HEK293 (cell line): ENCODE data around the gene CNGA2.

Experiments
- CTCF ChIA-PET: fragments of 350-600 bp; formaldehyde crosslinking; extraction: SDS; loops from one replicate; lab custom pipeline; 2021; ENCODE audit warnings: antibody characterized with exemption; lab: Yijun Ruan, JAX
- POLR2A ChIA-PET: fragments of 300-600 bp; formaldehyde crosslinking; extraction: SDS; loops from one replicate; lab custom pipeline; 2020; ENCODE audit warnings: antibody characterized with exemption, inconsistent platforms; lab: Yijun Ruan, JAX
- H3K27ac ChIP-seq: fragments of 200-500 bp; sonication (Bioruptor generic); 2 replicates; pipeline ENCODE4 v1.5.1; 2014; ENCODE audit warnings: low read depth, low read length, control low read depth, inconsistent platforms; ENCODE audit errors: extremely low read depth
- H3K36me3 ChIP-seq, 2 experiments: fragments of 200-500 bp in 1 of 2; sonication (Bioruptor generic) in 1 of 2; 1 replicate in 1 of 2; 2 replicates in 1 of 2; pipeline ENCODE4 v1.5.1; 2014 to 2017; ENCODE audit warnings: inconsistent platforms in 2 of 2, low read length in 2 of 2; ENCODE audit not compliant: control insufficient read depth in 2 of 2, insufficient read depth in 1 of 2
- H3K4me1 ChIP-seq: fragments of 200-500 bp; sonication (Bioruptor generic); 2 replicates; pipeline ENCODE4 v1.5.1; 2014; ENCODE audit warnings: mild to moderate bottlenecking, low read length, inconsistent platforms; ENCODE audit not compliant: control insufficient read depth, insufficient read depth
- H3K4me3 ChIP-seq: 2 replicates; pipeline ENCODE4 v1.5.1; 2011; ENCODE audit warnings: low read depth, mild to moderate bottlenecking, control low read depth, low read length, moderate library complexity
- H3K9me3 ChIP-seq: fragments of 200-500 bp; sonication (Bioruptor generic); 2 replicates; pipeline ENCODE4 v1.5.1; 2014; ENCODE audit warnings: low read depth, low read length, inconsistent platforms; ENCODE audit not compliant: control insufficient read depth, insufficient read depth
- GLIS1 ChIP-seq: fragments of 450-650 bp; formaldehyde crosslinking; IDR thresholded peaks from 2 replicates; pipeline ENCODE4 v1.5.1; 2016; ENCODE audit warnings: missing biosample characterization, missing genetic modification characterization
- HOXD13 ChIP-seq: sonication (generic); formaldehyde crosslinking; IDR thresholded peaks from 2 replicates; pipeline ENCODE4 v1.8.0; 2022; ENCODE audit warnings: missing genetic modification reagents, borderline replicate concordance
- ZNF112 ChIP-seq: fragments of 450-650 bp; formaldehyde crosslinking; IDR thresholded peaks from 2 replicates; pipeline ENCODE4 v1.5.0; 2017; ENCODE audit warnings: missing biosample characterization, missing genetic modification characterization
- ZNF19 ChIP-seq: fragments of 450-650 bp; formaldehyde crosslinking; IDR thresholded peaks from 2 replicates; pipeline ENCODE4; 2016; ENCODE audit warnings: missing biosample characterization, missing genetic modification characterization, low read depth
- ZNF248 ChIP-seq: fragments of 450-650 bp; formaldehyde crosslinking; IDR thresholded peaks from 2 replicates; pipeline ENCODE4 v1.5.1; 2017; ENCODE audit warnings: missing biosample characterization, missing genetic modification characterization
- ZNF324 ChIP-seq: fragments of 450-650 bp; formaldehyde crosslinking; IDR thresholded peaks from 2 replicates; pipeline ENCODE4 v1.5.1; 2016; ENCODE audit warnings: missing biosample characterization, missing genetic modification characterization
- ZNF529 ChIP-seq: fragments of 450-650 bp; formaldehyde crosslinking; IDR thresholded peaks from 2 replicates; pipeline ENCODE4 v1.5.1; 2017; ENCODE audit warnings: missing genetic modification characterization, missing biosample characterization; ENCODE audit not compliant: insufficient replicate concordance
- ZNF707 ChIP-seq: fragments of 450-650 bp; formaldehyde crosslinking; IDR thresholded peaks from 2 replicates; pipeline ENCODE4 v1.5.1; 2016; ENCODE audit warnings: missing biosample characterization, missing genetic modification characterization
- ZNF830 ChIP-seq: fragments of 450-650 bp; IDR thresholded peaks from 2 replicates; pipeline ENCODE4 v1.5.0; 2018; ENCODE audit warnings: missing biosample characterization, missing genetic modification characterization, low read depth, mild to moderate bottlenecking, moderate library complexity
- TF ChIP-seq, protein P1 (sequence below): fragments of 450-650 bp; formaldehyde crosslinking; IDR thresholded peaks from 2 replicates; pipeline ENCODE4 v1.5.1; 2016; ENCODE audit warnings: missing biosample characterization, missing genetic modification characterization
- TF ChIP-seq, protein P2 (sequence below): fragments of 450-650 bp; IDR thresholded peaks from 2 replicates; pipeline ENCODE4 v1.5.1; 2018; ENCODE audit warnings: missing biosample characterization, mild to moderate bottlenecking, missing genetic modification characterization
- TF ChIP-seq, protein P3 (sequence below): fragments of 450-650 bp; formaldehyde crosslinking; IDR thresholded peaks from 2 replicates; pipeline ENCODE4 v1.5.1; 2016; ENCODE audit warnings: missing biosample characterization, missing genetic modification characterization
- TF ChIP-seq, protein P4 (sequence below): fragments of 450-650 bp; formaldehyde crosslinking; IDR thresholded peaks from 2 replicates; pipeline ENCODE4 v1.5.1; 2016; ENCODE audit warnings: missing biosample characterization, missing genetic modification characterization
- TF ChIP-seq, protein P5 (sequence below): fragments of 450-650 bp; formaldehyde crosslinking; IDR thresholded peaks from 2 replicates; pipeline ENCODE4 v1.5.1; 2017; ENCODE audit warnings: missing biosample characterization, missing genetic modification characterization

CNGA2 gene

DNA sequence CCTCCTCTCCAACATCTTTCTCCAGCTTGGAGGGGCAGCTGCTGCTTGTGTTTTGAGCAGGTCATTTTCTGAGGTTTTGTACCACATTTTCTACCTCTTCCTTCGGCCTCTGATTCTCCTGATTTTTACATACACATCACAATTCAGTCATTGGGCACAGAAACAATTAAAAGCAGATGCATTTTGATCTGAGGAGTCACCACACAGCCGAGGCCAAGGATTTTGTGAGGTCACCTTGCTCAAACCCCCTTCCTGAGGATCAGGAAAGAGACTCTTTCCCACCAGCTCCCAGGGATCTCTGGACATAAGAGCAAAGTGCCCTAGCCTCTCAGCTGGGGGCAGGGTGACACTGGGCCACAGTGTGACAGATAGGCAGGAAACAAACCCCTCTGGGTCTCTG, 24.1 kb upstream of the CNGA2 start:
- TF ChIP-seq ZNF112 (no peak), HOXD13 (CRISPR knock-in tag) (no peak)
- TF ChIP-seq, protein P1, sequence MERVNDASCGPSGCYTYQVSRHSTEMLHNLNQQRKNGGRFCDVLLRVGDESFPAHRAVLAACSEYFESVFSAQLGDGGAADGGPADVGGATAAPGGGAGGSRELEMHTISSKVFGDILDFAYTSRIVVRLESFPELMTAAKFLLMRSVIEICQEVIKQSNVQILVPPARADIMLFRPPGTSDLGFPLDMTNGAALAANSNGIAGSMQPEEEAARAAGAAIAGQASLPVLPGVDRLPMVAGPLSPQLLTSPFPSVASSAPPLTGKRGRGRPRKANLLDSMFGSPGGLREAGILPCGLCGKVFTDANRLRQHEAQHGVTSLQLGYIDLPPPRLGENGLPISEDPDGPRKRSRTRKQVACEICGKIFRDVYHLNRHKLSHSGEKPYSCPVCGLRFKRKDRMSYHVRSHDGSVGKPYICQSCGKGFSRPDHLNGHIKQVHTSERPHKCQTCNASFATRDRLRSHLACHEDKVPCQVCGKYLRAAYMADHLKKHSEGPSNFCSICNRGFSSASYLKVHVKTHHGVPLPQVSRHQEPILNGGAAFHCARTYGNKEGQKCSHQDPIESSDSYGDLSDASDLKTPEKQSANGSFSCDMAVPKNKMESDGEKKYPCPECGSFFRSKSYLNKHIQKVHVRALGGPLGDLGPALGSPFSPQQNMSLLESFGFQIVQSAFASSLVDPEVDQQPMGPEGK (tag by site-specific recombination), result no peak
- ChIA-PET POLR2A (no interaction called here), CTCF (interaction anchor here (0.6 kb wide), 1 partner anchor 100 kb away, joined by 5 read pairs; no protein-coding TSS in a partner anchor)

DNA sequence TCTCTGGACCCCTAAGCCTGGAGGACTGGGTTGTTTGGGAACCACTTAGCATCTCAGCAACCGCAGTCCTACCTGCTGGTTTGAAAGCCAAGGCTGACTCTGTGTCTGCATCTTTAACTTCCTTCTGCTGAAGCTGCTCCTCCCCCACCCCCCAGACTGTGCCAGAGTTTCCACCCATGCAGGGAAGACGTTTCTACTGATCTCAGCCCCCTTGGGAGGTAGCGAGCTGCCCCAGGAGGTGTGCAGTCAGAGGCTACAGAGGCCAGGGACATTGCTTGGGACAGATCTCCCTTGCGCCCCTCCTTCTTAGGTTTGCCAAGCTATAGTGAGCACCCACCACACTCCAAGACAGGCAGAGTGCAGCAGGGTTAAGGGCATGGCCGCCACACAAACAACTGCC, 23.4 kb upstream of the CNGA2 start:
- TF ChIP-seq ZNF248 (tag by site-specific recombination), result no peak
- TF ChIP-seq GLIS1 (tag by site-specific recombination), result 0 out of 2 replicates have a peak, but pooled peaks have one; percentile 25
- Histone ChIP-seq H3K9me3 (no peaks in the 10 kb centered on the region), H3K4me1 (no peaks in the 10 kb centered on the region), H3K36me3 (no peaks in the 10 kb centered on the region), H3K27ac (no peak overlapping the region), H3K4me3 (no peak overlapping the region)
- CTCF ChIA-PET, result interaction anchor here (0.6 to 0.7 kb wide), 2 partner anchors 225 to 627 kb away, joined by 3 read pairs; no protein-coding TSS in a partner anchor
- POLR2A ChIA-PET, result no interaction called here

More for the DNA sequence above, 24.1 kb upstream of the CNGA2 start:
- Histone ChIP-seq H3K4me1 (no peaks in the 10 kb centered on the region), H3K27ac (no peak overlapping the region), H3K9me3 (no peaks in the 10 kb centered on the region), H3K36me3 (no peaks in the 10 kb centered on the region), H3K4me3 (no peak overlapping the region)

DNA sequence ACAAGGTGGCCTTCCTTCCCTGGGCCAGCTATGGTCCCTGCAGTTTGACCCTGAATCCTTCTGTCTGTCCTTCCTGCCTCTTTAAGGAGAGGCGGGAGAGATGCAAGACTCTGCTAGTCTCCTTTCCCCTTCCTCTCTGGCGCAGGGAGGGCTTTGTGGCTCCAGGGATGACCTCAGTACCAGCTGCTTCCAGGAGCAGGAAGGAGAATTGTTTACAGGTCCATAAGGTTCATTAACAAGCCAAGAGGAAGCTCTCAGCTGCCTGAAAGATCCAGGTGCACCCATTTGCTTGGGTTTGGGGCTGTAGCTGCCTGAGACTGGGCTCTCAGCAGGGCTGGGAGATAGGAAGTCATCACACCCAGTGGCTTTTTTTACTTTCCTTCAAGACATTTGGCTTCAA, 22.8 kb upstream of the CNGA2 start:
- TF ChIP-seq ZNF529 (tag by site-specific recombination) (no peak), ZNF707 (tag by site-specific recombination) (no peak), ZNF19 (tag by site-specific recombination) (no peak), ZNF830 (tag by site-specific recombination) (no peak)
- TF ChIP-seq, protein P2, sequence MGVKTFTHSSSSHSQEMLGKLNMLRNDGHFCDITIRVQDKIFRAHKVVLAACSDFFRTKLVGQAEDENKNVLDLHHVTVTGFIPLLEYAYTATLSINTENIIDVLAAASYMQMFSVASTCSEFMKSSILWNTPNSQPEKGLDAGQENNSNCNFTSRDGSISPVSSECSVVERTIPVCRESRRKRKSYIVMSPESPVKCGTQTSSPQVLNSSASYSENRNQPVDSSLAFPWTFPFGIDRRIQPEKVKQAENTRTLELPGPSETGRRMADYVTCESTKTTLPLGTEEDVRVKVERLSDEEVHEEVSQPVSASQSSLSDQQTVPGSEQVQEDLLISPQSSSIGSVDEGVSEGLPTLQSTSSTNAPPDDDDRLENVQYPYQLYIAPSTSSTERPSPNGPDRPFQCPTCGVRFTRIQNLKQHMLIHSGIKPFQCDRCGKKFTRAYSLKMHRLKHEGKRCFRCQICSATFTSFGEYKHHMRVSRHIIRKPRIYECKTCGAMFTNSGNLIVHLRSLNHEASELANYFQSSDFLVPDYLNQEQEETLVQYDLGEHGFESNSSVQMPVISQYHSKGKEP, result no peak
- TF ChIP-seq, protein P3, sequence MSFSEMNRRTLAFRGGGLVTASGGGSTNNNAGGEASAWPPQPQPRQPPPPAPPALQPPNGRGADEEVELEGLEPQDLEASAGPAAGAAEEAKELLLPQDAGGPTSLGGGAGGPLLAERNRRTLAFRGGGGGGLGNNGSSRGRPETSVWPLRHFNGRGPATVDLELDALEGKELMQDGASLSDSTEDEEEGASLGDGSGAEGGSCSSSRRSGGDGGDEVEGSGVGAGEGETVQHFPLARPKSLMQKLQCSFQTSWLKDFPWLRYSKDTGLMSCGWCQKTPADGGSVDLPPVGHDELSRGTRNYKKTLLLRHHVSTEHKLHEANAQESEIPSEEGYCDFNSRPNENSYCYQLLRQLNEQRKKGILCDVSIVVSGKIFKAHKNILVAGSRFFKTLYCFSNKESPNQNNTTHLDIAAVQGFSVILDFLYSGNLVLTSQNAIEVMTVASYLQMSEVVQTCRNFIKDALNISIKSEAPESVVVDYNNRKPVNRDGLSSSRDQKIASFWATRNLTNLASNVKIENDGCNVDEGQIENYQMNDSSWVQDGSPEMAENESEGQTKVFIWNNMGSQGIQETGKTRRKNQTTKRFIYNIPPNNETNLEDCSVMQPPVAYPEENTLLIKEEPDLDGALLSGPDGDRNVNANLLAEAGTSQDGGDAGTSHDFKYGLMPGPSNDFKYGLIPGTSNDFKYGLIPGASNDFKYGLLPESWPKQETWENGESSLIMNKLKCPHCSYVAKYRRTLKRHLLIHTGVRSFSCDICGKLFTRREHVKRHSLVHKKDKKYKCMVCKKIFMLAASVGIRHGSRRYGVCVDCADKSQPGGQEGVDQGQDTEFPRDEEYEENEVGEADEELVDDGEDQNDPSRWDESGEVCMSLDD (tag by site-specific recombination), result no peak
- TF ChIP-seq, all 188 proteins: peak for 0
- no peaks in the 10 kb centered on the region for H3K9me3 ChIP-seq
- ChIA-PET POLR2A (no interaction called here), CTCF (interaction anchor here (0.6 to 1.2 kb wide), 5 partner anchors 15 to 921 kb away, joined by 3 to 6 read pairs (median 3); no protein-coding TSS in a partner anchor)
- H3K27ac ChIP-seq, result no peak overlapping the region
- H3K36me3 ChIP-seq, result no peaks in the 10 kb centered on the region
- no peaks in the 10 kb centered on the region for H3K4me1 ChIP-seq
- no peak overlapping the region for H3K4me3 ChIP-seq

DNA sequence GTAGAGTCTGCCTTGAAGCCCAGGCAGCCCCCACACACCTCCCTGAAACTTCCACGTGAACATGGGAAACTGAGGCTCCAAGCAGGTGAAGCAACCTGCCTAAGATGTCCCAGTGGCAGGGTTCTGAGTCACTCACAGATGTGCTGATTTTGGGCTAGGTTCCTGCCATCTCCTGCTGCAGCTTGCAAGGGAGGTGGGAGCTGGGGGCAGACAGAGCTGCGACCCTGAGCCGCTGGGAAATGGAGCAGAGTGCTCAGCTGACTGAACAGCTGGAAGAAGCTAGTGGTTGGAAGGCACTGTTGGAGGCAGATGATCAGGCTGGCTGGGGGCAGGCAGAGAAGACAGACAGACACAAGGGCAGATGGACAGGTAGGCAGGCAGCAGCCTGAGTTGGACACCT, 22.3 kb upstream of the CNGA2 start:
- no peaks in the 10 kb centered on the region for H3K4me1 ChIP-seq
- no peak overlapping the region for H3K4me3 ChIP-seq
- no peaks in the 10 kb centered on the region for H3K9me3 ChIP-seq
- CTCF ChIA-PET, result interaction anchor here (0.6 to 1.2 kb wide), 6 partner anchors 15 to 923 kb away, joined by 3 to 6 read pairs (median 4); no protein-coding TSS in a partner anchor
- no peaks in the 10 kb centered on the region for H3K36me3 ChIP-seq
- no peak overlapping the region for H3K27ac ChIP-seq
- POLR2A ChIA-PET, result no interaction called here
- no peak for TF ChIP-seq ZNF324 (tag by site-specific recombination)
- TF ChIP-seq, protein P4, sequence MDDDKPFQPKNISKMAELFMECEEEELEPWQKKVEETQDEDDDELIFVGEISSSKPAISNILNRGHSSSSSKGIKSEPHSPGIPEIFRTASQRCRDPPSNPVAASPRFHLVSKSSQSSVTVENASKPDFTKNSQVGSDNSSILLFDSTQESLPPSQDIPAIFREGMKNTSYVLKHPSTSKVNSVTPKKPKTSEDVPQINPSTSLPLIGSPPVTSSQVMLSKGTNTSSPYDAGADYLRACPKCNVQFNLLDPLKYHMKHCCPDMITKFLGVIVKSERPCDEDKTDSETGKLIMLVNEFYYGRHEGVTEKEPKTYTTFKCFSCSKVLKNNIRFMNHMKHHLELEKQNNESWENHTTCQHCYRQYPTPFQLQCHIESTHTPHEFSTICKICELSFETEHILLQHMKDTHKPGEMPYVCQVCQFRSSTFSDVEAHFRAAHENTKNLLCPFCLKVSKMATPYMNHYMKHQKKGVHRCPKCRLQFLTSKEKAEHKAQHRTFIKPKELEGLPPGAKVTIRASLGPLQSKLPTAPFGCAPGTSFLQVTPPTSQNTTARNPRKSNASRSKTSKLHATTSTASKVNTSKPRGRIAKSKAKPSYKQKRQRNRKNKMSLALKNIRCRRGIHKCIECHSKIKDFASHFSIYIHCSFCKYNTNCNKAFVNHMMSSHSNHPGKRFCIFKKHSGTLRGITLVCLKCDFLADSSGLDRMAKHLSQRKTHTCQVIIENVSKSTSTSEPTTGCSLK (tag by site-specific recombination), result no peak
- TF ChIP-seq, protein P5, sequence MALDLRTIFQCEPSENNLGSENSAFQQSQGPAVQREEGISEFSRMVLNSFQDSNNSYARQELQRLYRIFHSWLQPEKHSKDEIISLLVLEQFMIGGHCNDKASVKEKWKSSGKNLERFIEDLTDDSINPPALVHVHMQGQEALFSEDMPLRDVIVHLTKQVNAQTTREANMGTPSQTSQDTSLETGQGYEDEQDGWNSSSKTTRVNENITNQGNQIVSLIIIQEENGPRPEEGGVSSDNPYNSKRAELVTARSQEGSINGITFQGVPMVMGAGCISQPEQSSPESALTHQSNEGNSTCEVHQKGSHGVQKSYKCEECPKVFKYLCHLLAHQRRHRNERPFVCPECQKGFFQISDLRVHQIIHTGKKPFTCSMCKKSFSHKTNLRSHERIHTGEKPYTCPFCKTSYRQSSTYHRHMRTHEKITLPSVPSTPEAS (tag by site-specific recombination), result no peak
